Endodermal cell (in vitro differentiated cells): ENCODE measurements around the gene PRIM1. TPM values are rescaled to one million over a fixed set of nuclear protein-coding genes. Genes with fewer than 3 reads are reported as not detected.

Experiments used
- DNase-seq: peaks from one replicate; pipeline ENCODE4 v3.0.0-alpha.2; 2017
- H3K27ac ChIP-seq: 2 replicates; pipeline ENCODE4 v1.5.1; 2013; ENCODE audit warnings: mild to moderate bottlenecking, low read depth, low read length, moderate library complexity
- H3K27me3 ChIP-seq: 2 replicates; pipeline ENCODE4 v1.6.1; 2013; ENCODE audit warnings: mild to moderate bottlenecking, low read length, moderate library complexity; ENCODE audit not compliant: insufficient read depth, control insufficient read depth, poor library complexity, severe bottlenecking
- H3K36me3 ChIP-seq: 2 replicates; pipeline ENCODE4 v1.7.0; 2013; ENCODE audit warnings: mild to moderate bottlenecking, low read length, moderate library complexity; ENCODE audit not compliant: control insufficient read depth, insufficient read depth
- H3K4me1 ChIP-seq: one replicate; pipeline ENCODE4 v1.7.0; 2013; ENCODE audit warnings: low read length; ENCODE audit not compliant: control insufficient read depth, insufficient read depth
- H3K4me3 ChIP-seq: 2 replicates; pipeline ENCODE4 v1.5.1; 2013; ENCODE audit warnings: mild to moderate bottlenecking, low read length, moderate library complexity
- H3K9ac ChIP-seq: 2 replicates; pipeline ENCODE4 v1.6.1; 2013; ENCODE audit warnings: mild to moderate bottlenecking, low read length, moderate library complexity; ENCODE audit not compliant: poor library complexity, severe bottlenecking; ENCODE audit errors: extremely low read depth
- H3K9me3 ChIP-seq: 2 replicates; pipeline ENCODE4 v1.6.1; 2013; ENCODE audit warnings: mild to moderate bottlenecking, low read length, moderate library complexity; ENCODE audit not compliant: control insufficient read depth
- H3K27ac Mint-ChIP-seq: 2 replicates; pipeline ENCODE4 v1.8.0; 2020; ENCODE audit warnings: mixed read lengths
- H3K27me3 Mint-ChIP-seq: 2 replicates; pipeline ENCODE4 v1.8.0; 2021; ENCODE audit warnings: mild to moderate bottlenecking, mixed read lengths; ENCODE audit not compliant: insufficient read depth
- H3K36me3 Mint-ChIP-seq: 2 replicates; pipeline ENCODE4 v1.8.0; 2020; ENCODE audit warnings: low read depth, mixed read lengths
- H3K4me1 Mint-ChIP-seq: 2 replicates; pipeline ENCODE4 v1.8.0; 2020; ENCODE audit warnings: mixed read lengths
- H3K4me3 Mint-ChIP-seq: 2 replicates; pipeline ENCODE4 v1.8.0; 2020; ENCODE audit warnings: mild to moderate bottlenecking, moderate library complexity, mixed read lengths
- H3K9me3 Mint-ChIP-seq: 2 replicates; pipeline ENCODE4 v1.8.0; 2020; ENCODE audit warnings: mild to moderate bottlenecking, mixed read lengths
- WGBS, 2 experiments: methylation state at CpG; one replicate each; pipeline versions ENCODE4 v1.1.5 to v1.1.7; 2013; ENCODE audit warnings: missing lambda C conversion rate in 2 of 2, mixed read lengths in 1 of 2; ENCODE audit not compliant: insufficient coverage in 1 of 2, insufficient read length in 1 of 2; 5-methylcytosine and 5-hydroxymethylcytosine counted together
- total RNA-seq, 2 donors: library from RNA; stranded (reverse); fragmentation: NEBNext Ultra II Directional in 1 of 2; extraction: Animal tissue kit (Norgen Biotek cat#: 25700) in 1 of 2; gene quantifications; 2 replicates in 1 of 2; 3 replicates in 1 of 2; pipeline ENCODE4 v1.2.1, GENCODE V29; 2021
- TF ChIP-seq, protein P1 (sequence below): fragments of 200-600 bp; sonication (generic); conservative IDR thresholded peaks from 2 replicates; pipeline ENCODE4 v1.5.0; 2021; ENCODE audit warnings: antibody characterized with exemption, mild to moderate bottlenecking

Gene PRIM1
- total RNA-seq, 2 donors from 2014 or later: 34.8 to 44.2 TPM

- Histone ChIP-seq H3K9me3 (no peaks in the 10 kb centered on the region), H3K4me1 (no peaks in the 10 kb centered on the region), H3K4me3 (no peak overlapping the region), H3K36me3 (no peaks in the 10 kb centered on the region), H3K9ac (no peak overlapping the region), H3K27ac (no peak overlapping the region), H3K27me3 (no peaks in the 10 kb centered on the region)
- no peaks in the 10 kb centered on the region for H3K27me3 Mint-ChIP-seq
- H3K9me3 Mint-ChIP-seq: no peaks in the 10 kb centered on the region
- no peak overlapping the region for H3K27ac Mint-ChIP-seq
- no peaks in the 10 kb centered on the region for H3K36me3 Mint-ChIP-seq
- 79 to 85% methylated on average over 3 of the region's 3 CpGs for WGBS, 2 experiments
- DNase-seq: no peak
- peaks cover 6% of the 10 kb centered on the region for H3K4me1 Mint-ChIP-seq
- TF ChIP-seq, protein P1, sequence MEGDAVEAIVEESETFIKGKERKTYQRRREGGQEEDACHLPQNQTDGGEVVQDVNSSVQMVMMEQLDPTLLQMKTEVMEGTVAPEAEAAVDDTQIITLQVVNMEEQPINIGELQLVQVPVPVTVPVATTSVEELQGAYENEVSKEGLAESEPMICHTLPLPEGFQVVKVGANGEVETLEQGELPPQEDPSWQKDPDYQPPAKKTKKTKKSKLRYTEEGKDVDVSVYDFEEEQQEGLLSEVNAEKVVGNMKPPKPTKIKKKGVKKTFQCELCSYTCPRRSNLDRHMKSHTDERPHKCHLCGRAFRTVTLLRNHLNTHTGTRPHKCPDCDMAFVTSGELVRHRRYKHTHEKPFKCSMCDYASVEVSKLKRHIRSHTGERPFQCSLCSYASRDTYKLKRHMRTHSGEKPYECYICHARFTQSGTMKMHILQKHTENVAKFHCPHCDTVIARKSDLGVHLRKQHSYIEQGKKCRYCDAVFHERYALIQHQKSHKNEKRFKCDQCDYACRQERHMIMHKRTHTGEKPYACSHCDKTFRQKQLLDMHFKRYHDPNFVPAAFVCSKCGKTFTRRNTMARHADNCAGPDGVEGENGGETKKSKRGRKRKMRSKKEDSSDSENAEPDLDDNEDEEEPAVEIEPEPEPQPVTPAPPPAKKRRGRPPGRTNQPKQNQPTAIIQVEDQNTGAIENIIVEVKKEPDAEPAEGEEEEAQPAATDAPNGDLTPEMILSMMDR: no peak
- no peak overlapping the region for H3K4me3 Mint-ChIP-seq
These were observed 53.0 kb downstream of the PRIM1 start for GRCh38 chr12:56699020-56699661.

GRCh38 chr12:56695327-56696101, 56.6 kb downstream of the PRIM1 start:
- H3K4me3 Mint-ChIP-seq: no peak overlapping the region
- TF ChIP-seq, protein P1: no peak
- no peak overlapping the region for H3K9ac ChIP-seq
- no peaks in the 10 kb centered on the region for H3K4me1 ChIP-seq
- no peaks in the 10 kb centered on the region for H3K9me3 ChIP-seq
- no peaks in the 10 kb centered on the region for H3K27me3 ChIP-seq
- DNase-seq: no peak
- 88 to 93% methylated on average over 2 of the region's 2 CpGs for WGBS, 2 experiments
- H3K27me3 Mint-ChIP-seq: no peaks in the 10 kb centered on the region
- peaks cover 6% of the 10 kb centered on the region for H3K4me1 Mint-ChIP-seq
- H3K36me3 Mint-ChIP-seq: no peaks in the 10 kb centered on the region
- no peaks in the 10 kb centered on the region for H3K36me3 ChIP-seq
- no peak overlapping the region for H3K27ac ChIP-seq
- no peak overlapping the region for H3K27ac Mint-ChIP-seq
- no peak overlapping the region for H3K4me3 ChIP-seq
- no peaks in the 10 kb centered on the region for H3K9me3 Mint-ChIP-seq

- no peaks in the 10 kb centered on the region for H3K4me1 ChIP-seq
- 96% methylated on average over 3 to 5 of the region's 5 CpGs for WGBS, 2 experiments
- no peak overlapping the region for H3K27ac ChIP-seq
- Mint-ChIP-seq H3K4me3 (no peak overlapping the region), H3K27me3 (no peaks in the 10 kb centered on the region), H3K36me3 (no peaks in the 10 kb centered on the region), H3K9me3 (no peaks in the 10 kb centered on the region), H3K4me1 (peaks cover 6% of the 10 kb centered on the region), H3K27ac (no peak overlapping the region)
- no peaks in the 10 kb centered on the region for H3K9me3 ChIP-seq
- no peaks in the 10 kb centered on the region for H3K36me3 ChIP-seq
- no peak for DNase-seq
- H3K9ac ChIP-seq: no peak overlapping the region
- H3K4me3 ChIP-seq: no peak overlapping the region
- no peaks in the 10 kb centered on the region for H3K27me3 ChIP-seq
- TF ChIP-seq, protein P1: no peak
These were observed 58.0 kb downstream of the PRIM1 start for GRCh38 chr12:56694161-56694560.
